ENCODE results near the gene TSPAN9. TPM values are rescaled to one million over a fixed set of nuclear protein-coding genes. Genes with fewer than 3 reads are reported as not detected.

Gene TSPAN9
- total RNA-seq, 1 donor from 2014 or later, result 7.8 TPM

GRCh38 chr12:3103806-3104205, 26.6 kb downstream of the TSPAN9 start:
- Histone ChIP-seq H3F3A (ENCODE audit: low read depth) (peaks cover 30% of the 10 kb centered on the region), H3K36me3 (no peaks in the 10 kb centered on the region), H3K27me3 (no peaks in the 10 kb centered on the region), H3K4me1 (peaks cover 29% of the 10 kb centered on the region), H3K27ac (no peak overlapping the region), H3K4me3 (no peak overlapping the region), H3K79me2 (ENCODE audit: low read depth) (no peaks in the 10 kb centered on the region), H2AFZ (replicated peaks) (no peak overlapping the region), H3K9ac (no peak overlapping the region), H4K20me1 (ENCODE audit: low read depth) (no peaks in the 10 kb centered on the region), H3K9me3 (ENCODE audit: low read depth) (no peaks in the 10 kb centered on the region), H3K4me2 (no peak overlapping the region)
- TF ChIP-seq EZH2 (IDR thresholded peaks at IDR 0.05), result no peak
- no peak for TF ChIP-seq CTCF (IDR thresholded peaks at IDR 0.05)
- TF ChIP-seq EZH2phosphoT487 (IDR thresholded peaks at IDR 0.05), result no peak
- peak overlapping the region; percentile 25 for H3K27ac Mint-ChIP-seq
- H3K9me3 Mint-ChIP-seq, result peaks cover 12% of the 10 kb centered on the region
- H3K36me3 Mint-ChIP-seq, result peaks cover 10% of the 10 kb centered on the region
- H3K27me3 Mint-ChIP-seq (ENCODE audit: insufficient read depth, low read depth), result peaks cover 15% of the 10 kb centered on the region
- H3K4me1 Mint-ChIP-seq, result peaks cover 51% of the 10 kb centered on the region
- DNase-seq (ENCODE audit: low spot score), result no peak
- no peak overlapping the region for H3K4me3 Mint-ChIP-seq

GRCh38 chr12:3105690-3106479, 28.7 kb downstream of the TSPAN9 start:
- H3K27ac Mint-ChIP-seq, result peak overlapping the region; percentile 70
- Histone ChIP-seq H3K9me3 (ENCODE audit: low read depth) (no peaks in the 10 kb centered on the region), H3F3A (ENCODE audit: low read depth) (peaks cover 30% of the 10 kb centered on the region), H3K36me3 (no peaks in the 10 kb centered on the region), H3K27me3 (no peaks in the 10 kb centered on the region), H3K27ac (peak overlapping the region; percentile 89), H3K4me3 (no peak overlapping the region), H3K4me1 (peaks cover 29% of the 10 kb centered on the region), H3K9ac (no peak overlapping the region), H3K79me2 (ENCODE audit: low read depth) (no peaks in the 10 kb centered on the region), H4K20me1 (ENCODE audit: low read depth) (no peaks in the 10 kb centered on the region), H3K4me2 (peak overlapping the region; percentile 55), H2AFZ (replicated peaks) (no peak overlapping the region)
- no peaks in the 10 kb centered on the region for H3K36me3 Mint-ChIP-seq
- TF ChIP-seq CTCF (IDR thresholded peaks at IDR 0.05) (no peak), EZH2phosphoT487 (IDR thresholded peaks at IDR 0.05) (no peak), EZH2 (IDR thresholded peaks at IDR 0.05) (no peak)
- H3K4me1 Mint-ChIP-seq, result peaks cover 51% of the 10 kb centered on the region
- H3K4me3 Mint-ChIP-seq, result peak overlapping the region; percentile 38
- no peaks in the 10 kb centered on the region for H3K9me3 Mint-ChIP-seq
- H3K27me3 Mint-ChIP-seq (ENCODE audit: insufficient read depth, low read depth), result peaks cover 15% of the 10 kb centered on the region
- no peak for DNase-seq (ENCODE audit: low spot score)

- Histone ChIP-seq H3K4me1 (peaks cover 29% of the 10 kb centered on the region), H3F3A (ENCODE audit: low read depth) (peaks cover 30% of the 10 kb centered on the region), H2AFZ (replicated peaks) (no peak overlapping the region), H3K9ac (no peak overlapping the region), H3K27ac (no peak overlapping the region), H3K4me2 (no peak overlapping the region), H3K36me3 (no peaks in the 10 kb centered on the region), H3K79me2 (ENCODE audit: low read depth) (no peaks in the 10 kb centered on the region), H3K27me3 (no peaks in the 10 kb centered on the region), H4K20me1 (ENCODE audit: low read depth) (no peaks in the 10 kb centered on the region), H3K9me3 (ENCODE audit: low read depth) (no peaks in the 10 kb centered on the region), H3K4me3 (no peak overlapping the region)
- no peaks in the 10 kb centered on the region for H3K9me3 Mint-ChIP-seq
- DNase-seq (ENCODE audit: low spot score), result no peak
- H3K4me1 Mint-ChIP-seq, result peaks cover 51% of the 10 kb centered on the region
- H3K27me3 Mint-ChIP-seq (ENCODE audit: insufficient read depth, low read depth), result peaks cover 15% of the 10 kb centered on the region
- H3K27ac Mint-ChIP-seq, result no peak overlapping the region
- H3K36me3 Mint-ChIP-seq, result no peaks in the 10 kb centered on the region
- H3K4me3 Mint-ChIP-seq, result peak overlapping the region; percentile 6
- TF ChIP-seq EZH2phosphoT487 (IDR thresholded peaks at IDR 0.05) (no peak), EZH2 (IDR thresholded peaks at IDR 0.05) (no peak), CTCF (IDR thresholded peaks at IDR 0.05) (no peak)
Measured at GRCh38 chr12:3106579-3106978, 29.4 kb downstream of the TSPAN9 start.
